Loucy (cell line): ENCODE measurements around the gene PACSIN3.

Experiments used
- H2AFZ ChIP-seq: fragments of 200-600 bp; sonication (generic); 2 replicates; pipeline ENCODE4 v1.6.0; 2016; ENCODE audit warnings: antibody characterized with exemption, mild to moderate bottlenecking, low read length, moderate library complexity
- H3F3A ChIP-seq: fragments of 200-600 bp; 2 replicates; pipeline ENCODE4 v1.6.0; 2016; ENCODE audit warnings: antibody characterized with exemption, low read depth, mild to moderate bottlenecking
- H3K27me3 ChIP-seq: fragments of 200-600 bp; sonication (generic); 2 replicates; pipeline ENCODE4 v1.6.1; 2014; ENCODE audit warnings: low read length, mild to moderate bottlenecking; ENCODE audit not compliant: insufficient read depth, poor library complexity, severe bottlenecking
- H3K36me3 ChIP-seq: fragments of 200-600 bp; sonication (generic); 2 replicates; pipeline ENCODE4 v1.6.1; 2016; ENCODE audit warnings: low read length; ENCODE audit not compliant: insufficient read depth
- H3K4me1 ChIP-seq: fragments of 200-600 bp; sonication (generic); 2 replicates; pipeline ENCODE4 v1.5.1; 2014; ENCODE audit warnings: low read length, mild to moderate bottlenecking; ENCODE audit not compliant: insufficient read depth, poor library complexity, severe bottlenecking
- H3K4me2 ChIP-seq: fragments of 200-600 bp; sonication (generic); 2 replicates; pipeline ENCODE4 v1.6.0; 2014; ENCODE audit warnings: antibody characterized with exemption, low read length, low read depth, mild to moderate bottlenecking; ENCODE audit not compliant: poor library complexity, severe bottlenecking
- H3K4me3 ChIP-seq: fragments of 200-600 bp; sonication (generic); 2 replicates; pipeline ENCODE4 v1.5.1; 2014; ENCODE audit warnings: low read length, mild to moderate bottlenecking, mixed read lengths; ENCODE audit not compliant: poor library complexity, severe bottlenecking
- H3K79me2 ChIP-seq: fragments of 200-600 bp; sonication (generic); 2 replicates; pipeline ENCODE4 v1.6.1; 2014; ENCODE audit warnings: low read length; ENCODE audit not compliant: insufficient read depth
- H3K9ac ChIP-seq: fragments of 200-600 bp; sonication (generic); 2 replicates; pipeline ENCODE4 v1.6.0; 2014; ENCODE audit warnings: mild to moderate bottlenecking, low read depth, low read length, moderate library complexity; ENCODE audit not compliant: poor library complexity, severe bottlenecking
- H3K9me2 ChIP-seq: fragments of 200-600 bp; sonication (generic); replicated peaks from 2 replicates; pipeline ENCODE4 v1.6.1; 2016; ENCODE audit warnings: low read depth, low read length, mixed read lengths
- H3K9me3 ChIP-seq: fragments of 200-600 bp; sonication (generic); 2 replicates; pipeline ENCODE4 v1.6.1; 2014; ENCODE audit warnings: mild to moderate bottlenecking, antibody characterized with exemption, low read length, low read depth; ENCODE audit not compliant: insufficient read depth
- H4K20me1 ChIP-seq: fragments of 200-600 bp; sonication (generic); 2 replicates; pipeline ENCODE4 v1.6.0; 2014; ENCODE audit warnings: antibody characterized with exemption, low read length, mild to moderate bottlenecking; ENCODE audit not compliant: insufficient read depth, poor library complexity, severe bottlenecking
- EZH2phosphoT487 ChIP-seq: fragments of 200-600 bp; IDR thresholded peaks from 2 replicates; pipeline ENCODE4 v1.6.1; 2018; ENCODE audit warnings: antibody characterized with exemption, mild to moderate bottlenecking, moderate library complexity, borderline replicate concordance
- TF ChIP-seq, protein P1 (sequence below): fragments of 200-600 bp; sonication (generic); conservative IDR thresholded peaks from 2 replicates; pipeline ENCODE4 v1.5.1; 2014; ENCODE audit warnings: mild to moderate bottlenecking, antibody characterized with exemption, low read length

Gene PACSIN3

GRCh38 chr11:47147681-47148080 is 38.6 kb downstream of the PACSIN3 start:
- Histone ChIP-seq H3F3A (no peaks in the 10 kb centered on the region), H3K4me3 (no peak overlapping the region), H3K79me2 (no peaks in the 10 kb centered on the region), H3K27me3 (no peaks in the 10 kb centered on the region), H3K36me3 (no peaks in the 10 kb centered on the region; the same call in 1 of the 2 replicates), H3K4me1 (peaks cover 3% of the 10 kb centered on the region), H3K9me2 (no peaks in the 10 kb centered on the region), H3K4me2 (no peak overlapping the region), H3K9me3 (no peaks in the 10 kb centered on the region), H2AFZ (no peak overlapping the region), H4K20me1 (no peaks in the 10 kb centered on the region), H3K9ac (no peak overlapping the region)
- TF ChIP-seq EZH2phosphoT487: no peak
- TF ChIP-seq, protein P1, sequence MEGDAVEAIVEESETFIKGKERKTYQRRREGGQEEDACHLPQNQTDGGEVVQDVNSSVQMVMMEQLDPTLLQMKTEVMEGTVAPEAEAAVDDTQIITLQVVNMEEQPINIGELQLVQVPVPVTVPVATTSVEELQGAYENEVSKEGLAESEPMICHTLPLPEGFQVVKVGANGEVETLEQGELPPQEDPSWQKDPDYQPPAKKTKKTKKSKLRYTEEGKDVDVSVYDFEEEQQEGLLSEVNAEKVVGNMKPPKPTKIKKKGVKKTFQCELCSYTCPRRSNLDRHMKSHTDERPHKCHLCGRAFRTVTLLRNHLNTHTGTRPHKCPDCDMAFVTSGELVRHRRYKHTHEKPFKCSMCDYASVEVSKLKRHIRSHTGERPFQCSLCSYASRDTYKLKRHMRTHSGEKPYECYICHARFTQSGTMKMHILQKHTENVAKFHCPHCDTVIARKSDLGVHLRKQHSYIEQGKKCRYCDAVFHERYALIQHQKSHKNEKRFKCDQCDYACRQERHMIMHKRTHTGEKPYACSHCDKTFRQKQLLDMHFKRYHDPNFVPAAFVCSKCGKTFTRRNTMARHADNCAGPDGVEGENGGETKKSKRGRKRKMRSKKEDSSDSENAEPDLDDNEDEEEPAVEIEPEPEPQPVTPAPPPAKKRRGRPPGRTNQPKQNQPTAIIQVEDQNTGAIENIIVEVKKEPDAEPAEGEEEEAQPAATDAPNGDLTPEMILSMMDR: no peak

DNA sequence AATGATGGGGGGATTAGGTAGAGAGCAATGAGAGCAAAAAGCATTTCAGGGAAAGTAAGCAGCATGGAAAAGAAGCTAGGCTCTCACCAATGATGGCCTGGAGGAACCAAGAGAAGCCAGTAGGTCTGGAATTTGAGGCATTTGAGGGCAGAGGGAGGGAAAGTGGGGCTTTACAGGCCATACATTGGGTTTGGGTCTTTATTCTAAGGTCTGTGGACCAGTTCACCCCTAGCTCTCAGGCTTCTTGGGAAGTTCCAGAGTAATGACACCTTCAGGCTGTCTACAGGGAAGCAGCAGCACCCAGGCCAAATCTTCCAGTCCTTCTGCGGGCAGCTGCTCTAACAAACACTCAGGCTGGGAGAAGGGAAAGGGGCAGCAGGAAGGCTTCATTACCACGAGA is 39.0 kb downstream of the PACSIN3 start:
- Histone ChIP-seq H3K36me3 (no peaks in the 10 kb centered on the region; the same call in 1 of the 2 replicates), H3K4me3 (no peak overlapping the region), H2AFZ (no peak overlapping the region), H3K9ac (no peak overlapping the region), H3K9me3 (no peaks in the 10 kb centered on the region), H3K79me2 (no peaks in the 10 kb centered on the region), H3K27me3 (no peaks in the 10 kb centered on the region), H3K4me1 (no peaks in the 10 kb centered on the region), H3F3A (no peaks in the 10 kb centered on the region), H3K4me2 (no peak overlapping the region), H4K20me1 (no peaks in the 10 kb centered on the region), H3K9me2 (no peaks in the 10 kb centered on the region)
- no peak for TF ChIP-seq EZH2phosphoT487
- TF ChIP-seq, protein P1: no peak

DNA sequence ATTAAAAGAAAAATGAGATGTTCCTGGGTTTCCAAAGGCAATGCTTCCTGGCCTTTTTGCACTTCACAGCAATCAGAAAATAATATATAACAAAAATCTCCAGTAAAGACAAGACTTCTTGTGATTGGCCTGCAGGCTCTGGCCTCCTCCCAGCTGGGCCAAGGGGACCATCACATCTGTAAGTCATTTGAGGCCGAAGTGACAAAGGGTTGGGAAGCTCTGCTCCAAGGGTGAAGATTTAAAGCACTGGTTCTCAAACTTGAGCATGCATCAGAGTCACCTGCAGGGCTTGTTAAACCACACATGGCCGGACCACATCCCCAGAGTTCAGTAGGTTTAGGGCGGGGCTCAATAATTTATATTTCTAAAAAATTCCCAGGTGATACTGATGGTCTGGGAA is 41.7 kb downstream of the PACSIN3 start:
- H3K4me3 ChIP-seq: no peak overlapping the region
- no peaks in the 10 kb centered on the region for H3K4me1 ChIP-seq
- no peak overlapping the region for H2AFZ ChIP-seq
- H3K36me3 ChIP-seq: no peaks in the 10 kb centered on the region; the same call in 1 of the 2 replicates
- H3K9me3 ChIP-seq: no peaks in the 10 kb centered on the region
- H3K9ac ChIP-seq: no peak overlapping the region
- no peaks in the 10 kb centered on the region for H3K27me3 ChIP-seq
- no peaks in the 10 kb centered on the region for H4K20me1 ChIP-seq
- H3K9me2 ChIP-seq: no peaks in the 10 kb centered on the region
- no peaks in the 10 kb centered on the region for H3F3A ChIP-seq
- TF ChIP-seq, protein P1: no peak
- TF ChIP-seq EZH2phosphoT487: no peak
- H3K79me2 ChIP-seq: no peaks in the 10 kb centered on the region
- H3K4me2 ChIP-seq: no peak overlapping the region
